ENCODE results near the gene SNX10. TPM values are rescaled to one million over a fixed set of nuclear protein-coding genes. Genes with fewer than 3 reads are reported as not detected.

The SNX10 gene
- polyA plus RNA-seq, 3 donors = 4.6 to 18.2 (median 16.1) TPM

DNA sequence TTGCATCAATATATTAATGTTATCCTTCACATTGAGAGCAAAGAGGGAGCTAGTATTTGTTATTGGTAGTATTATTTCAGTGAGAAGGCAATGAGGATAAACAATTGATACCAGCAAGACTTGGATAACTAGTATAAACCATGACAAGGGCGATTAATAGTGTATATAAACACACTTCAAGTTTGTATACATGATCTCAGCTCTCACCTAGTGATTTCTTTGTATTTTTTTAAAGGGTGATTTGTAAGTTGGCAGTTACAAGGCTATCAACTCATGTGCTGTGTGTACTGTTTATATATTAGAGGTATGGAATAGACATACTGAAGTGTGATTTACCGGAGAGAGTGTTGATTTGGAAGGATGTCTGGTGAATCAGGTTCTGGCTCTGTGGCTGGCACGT lies 88.0 kb downstream of the SNX10 start:
- 51 to 81% (median 75%) methylated on average over 3 of the region's 3 CpGs for WGBS, 3 donors
- H3K27ac ChIP-seq (ENCODE audit: low read depth, low read length) = no peak overlapping the region

DNA sequence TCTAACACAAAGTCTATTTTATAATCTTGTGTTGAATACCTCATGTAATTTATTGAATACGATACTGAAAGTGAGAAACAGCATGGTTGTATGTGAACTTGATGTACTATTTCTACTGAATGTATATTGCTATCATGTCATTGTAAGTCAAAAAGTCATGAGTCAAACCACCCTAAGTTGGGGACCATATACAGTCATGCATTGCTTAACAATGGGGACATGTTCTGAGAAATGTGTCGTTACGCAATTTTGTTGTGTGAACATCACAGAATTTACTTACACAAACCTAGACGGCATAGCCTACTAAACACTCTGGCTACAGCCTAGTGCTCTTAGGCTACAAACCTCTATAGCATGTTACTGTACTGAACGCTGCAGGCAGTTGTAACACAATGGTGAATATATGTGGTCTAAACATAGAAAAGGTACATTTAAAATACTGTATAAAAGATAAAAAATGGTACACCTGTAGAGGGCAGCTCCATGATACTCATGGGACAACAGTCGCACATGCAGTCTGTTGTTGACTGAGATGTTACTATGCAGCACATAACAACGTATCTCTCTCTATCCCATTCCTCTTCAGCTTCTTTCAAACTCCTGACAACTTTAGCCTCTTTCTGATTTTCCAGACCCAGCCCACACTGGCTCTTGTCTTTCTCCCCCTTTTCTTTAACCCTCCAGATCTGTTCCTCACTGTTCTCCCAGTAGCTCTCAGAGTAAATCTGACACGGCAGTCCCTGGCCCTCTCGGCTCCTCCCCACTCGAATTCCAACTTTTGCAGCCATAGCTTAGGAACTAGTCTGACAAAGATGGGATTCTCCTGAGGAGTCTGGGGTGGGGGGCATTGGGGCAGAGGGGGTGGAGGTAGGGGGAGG lies 90.1 kb downstream of the SNX10 start:
- WGBS, 3 donors = 80 to 82% (median 81%) methylated on average over 10 of the region's 10 CpGs
- H3K27ac ChIP-seq (ENCODE audit: low read depth, low read length) = no peak overlapping the region

DNA sequence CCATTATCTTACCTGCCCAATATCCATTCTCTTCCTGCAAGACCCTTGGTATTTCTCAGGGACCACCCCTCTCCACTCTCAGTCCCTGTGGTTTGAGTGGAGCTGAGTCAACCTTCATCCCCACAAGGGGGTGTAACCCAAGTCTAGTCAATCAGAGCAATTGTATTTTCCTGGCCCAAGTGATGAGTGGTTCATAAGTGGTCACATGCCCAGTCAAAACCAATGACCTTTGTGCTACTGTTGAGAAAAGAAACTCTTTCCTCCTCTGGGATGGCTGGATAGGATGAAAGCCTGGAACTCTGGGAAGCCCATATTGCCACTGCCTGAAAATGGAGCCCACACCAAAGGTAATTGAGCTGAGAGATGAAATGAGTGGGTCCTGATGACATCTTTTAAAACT lies 93.6 kb downstream of the SNX10 start:
- no peak overlapping the region for H3K27ac ChIP-seq (ENCODE audit: low read depth, low read length)

DNA sequence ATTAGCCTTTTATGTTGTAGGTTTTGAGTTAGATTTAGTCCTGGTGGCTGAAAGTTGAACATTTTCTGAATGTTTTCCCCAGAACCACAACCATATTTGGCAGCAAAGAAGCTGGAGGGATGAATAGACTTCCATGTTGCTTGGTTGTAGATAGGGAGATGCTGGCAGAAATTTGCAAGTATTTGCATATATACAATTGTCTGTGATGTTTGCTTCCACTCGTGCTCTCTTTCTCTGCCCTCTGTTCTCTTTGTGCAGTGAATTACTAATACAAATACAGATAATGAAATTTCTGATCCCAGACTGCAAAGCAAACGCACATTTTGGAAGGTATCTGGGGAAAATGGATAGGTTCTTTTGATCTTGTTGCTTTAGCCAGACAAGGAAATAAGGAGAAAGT lies 96.1 kb downstream of the SNX10 start:
- no peak overlapping the region for H3K27ac ChIP-seq (ENCODE audit: low read depth, low read length)
- 40 to 73% (median 70%) methylated on average over 2 of the region's 2 CpGs for WGBS, 3 donors

DNA sequence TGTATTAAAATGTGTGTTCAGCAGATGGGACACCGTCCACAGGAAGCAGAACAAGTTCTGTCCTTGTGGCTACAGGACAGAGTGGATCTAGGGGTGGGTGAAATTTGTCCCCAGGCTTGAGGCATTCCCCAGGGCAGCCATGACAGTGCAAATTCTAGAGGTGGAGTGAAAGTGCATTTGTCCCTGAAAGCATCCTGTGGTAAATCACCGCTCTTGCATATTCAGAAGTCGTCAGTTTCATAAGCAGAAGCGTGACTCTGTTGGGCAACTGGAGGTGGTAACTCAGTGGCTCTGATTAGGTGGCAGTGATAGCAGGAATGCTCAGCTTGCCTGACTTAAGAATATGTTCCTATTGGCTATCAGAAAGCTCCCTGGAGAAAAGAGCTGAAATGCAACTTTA lies 96.6 kb downstream of the SNX10 start:
- WGBS, 3 donors = 51 to 71% (median 60%) methylated on average over 4 of the region's 4 CpGs

DNA sequence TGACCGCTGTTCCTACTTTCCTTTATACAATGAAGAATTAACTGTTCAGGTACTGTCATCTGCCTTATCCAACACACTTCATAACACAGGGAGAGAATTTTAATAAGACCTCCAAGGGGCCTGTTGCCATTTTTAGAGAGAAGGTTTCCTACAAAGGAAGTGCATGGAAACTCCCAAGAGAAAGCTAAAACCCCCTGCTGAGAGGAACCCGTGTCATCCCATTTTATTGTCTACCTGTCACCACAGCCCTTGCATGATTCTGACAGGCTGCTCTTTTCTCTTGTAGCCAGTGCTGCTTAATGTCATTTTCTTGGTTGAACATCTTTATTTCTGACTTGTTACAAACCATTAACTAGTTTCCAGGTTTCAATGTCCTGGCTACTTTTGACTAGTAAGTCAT lies 98.4 kb downstream of the SNX10 start:
- WGBS, 3 donors = 69 to 75% (median 72%) methylated on average over 2 of the region's 2 CpGs
- H3K27ac ChIP-seq (ENCODE audit: low read depth, low read length) = no peak overlapping the region

More for the DNA sequence above, 96.6 kb downstream of the SNX10 start:
- H3K27ac ChIP-seq (ENCODE audit: low read depth, low read length) = no peak overlapping the region

DNA sequence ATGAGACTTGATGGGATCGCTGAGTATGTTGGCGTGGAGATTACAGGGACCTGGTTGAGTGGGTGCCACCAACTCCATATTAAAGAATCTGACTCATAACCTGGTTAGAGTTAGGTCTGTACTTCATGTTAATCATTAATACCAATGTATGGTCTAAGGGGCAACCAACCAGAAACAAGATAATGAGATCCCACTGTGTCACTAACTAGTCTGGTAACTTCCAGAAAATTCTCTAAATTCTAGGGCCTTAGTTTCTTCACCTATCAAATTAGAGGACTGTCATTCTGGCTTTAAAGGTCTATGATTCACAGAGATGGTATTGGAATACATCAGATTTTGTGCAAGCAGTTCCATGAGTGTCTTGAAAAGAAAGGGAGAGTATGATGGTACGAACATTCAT lies 102.2 kb downstream of the SNX10 start:
- 95 to 97% (median 97%) methylated on average over 3 of the region's 3 CpGs for WGBS, 3 donors
- H3K27ac ChIP-seq (ENCODE audit: low read depth, low read length) = no peak overlapping the region

DNA sequence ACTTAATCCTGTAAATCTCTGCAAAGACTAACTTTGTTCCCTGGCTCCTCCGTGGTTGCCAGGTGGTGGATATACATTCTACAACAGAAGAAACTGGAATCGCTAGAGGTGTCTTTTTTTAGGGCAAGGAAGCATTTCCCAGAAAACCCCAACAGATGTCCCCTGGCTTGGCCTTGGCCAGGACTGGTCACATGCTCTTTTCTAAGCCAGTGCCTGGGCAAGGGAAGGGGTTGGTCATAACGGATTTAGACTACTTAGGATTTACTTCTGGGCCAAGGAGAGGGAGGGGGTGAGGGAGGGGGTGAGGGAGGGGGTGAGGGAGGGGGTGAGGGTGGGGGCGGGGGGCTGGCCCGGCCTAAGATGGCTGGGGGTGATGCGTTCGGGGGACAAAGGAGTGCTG lies 105.7 kb downstream of the SNX10 start:
- 40 to 62% (median 55%) methylated on average over 7 of the region's 7 CpGs for WGBS, 3 donors
- no peak overlapping the region for H3K27ac ChIP-seq (ENCODE audit: low read depth, low read length)

DNA sequence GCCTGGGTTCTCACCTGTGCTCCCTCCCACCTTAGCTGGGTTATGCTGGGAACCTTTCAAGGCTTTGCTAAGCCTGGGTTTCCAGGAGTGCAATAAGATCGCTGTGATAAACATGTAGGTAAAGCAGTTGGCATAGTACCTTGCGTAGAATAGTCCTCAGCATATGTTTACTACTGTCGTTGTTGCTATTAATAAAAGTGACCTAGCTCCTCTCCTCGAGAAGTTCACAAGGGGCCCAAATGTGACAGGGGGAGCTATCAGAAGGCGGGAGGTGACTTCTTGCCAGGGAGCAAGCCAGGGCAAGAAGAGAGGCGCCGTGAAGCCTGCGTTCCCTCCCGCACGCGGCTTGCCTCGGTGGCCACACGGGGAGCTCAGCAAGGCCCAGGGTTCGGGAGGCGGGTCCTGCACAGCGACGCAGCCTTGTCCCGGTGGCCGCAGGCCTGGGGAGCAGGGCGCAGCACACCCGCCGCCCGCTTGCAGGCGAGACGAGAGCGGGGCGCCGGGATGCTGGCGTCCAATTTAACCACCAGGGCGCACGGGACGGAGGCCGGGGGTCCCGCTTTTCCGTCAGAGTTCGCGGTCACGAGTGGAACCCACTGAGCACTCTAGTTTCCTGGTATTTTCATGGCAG lies 106.2 kb downstream of the SNX10 start:
- no peak overlapping the region for H3K27ac ChIP-seq (ENCODE audit: low read depth, low read length)
- WGBS, 3 donors = 4% methylated on average over 38 of the region's 38 CpGs

DNA sequence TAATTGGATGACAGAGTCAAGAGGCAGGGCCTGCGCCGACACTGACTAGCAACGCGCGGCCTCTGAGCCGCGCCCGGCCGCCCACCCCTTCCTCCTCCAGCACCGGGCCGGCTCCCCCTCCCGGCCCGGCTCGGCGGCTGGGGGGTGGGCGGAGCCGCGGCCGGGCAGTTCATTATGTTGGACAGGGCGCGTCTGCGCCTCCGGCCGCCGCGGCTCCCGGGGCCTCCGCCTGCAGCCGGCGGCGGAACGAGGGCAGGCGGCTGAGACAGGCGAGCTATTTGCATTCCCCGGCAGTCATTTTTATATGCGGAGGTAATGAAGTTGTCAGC lies 106.7 kb downstream of the SNX10 start:
- WGBS, 3 donors = 0 to 1% (median 0%) methylated on average over 31 to 36 of the region's 36 CpGs

DNA sequence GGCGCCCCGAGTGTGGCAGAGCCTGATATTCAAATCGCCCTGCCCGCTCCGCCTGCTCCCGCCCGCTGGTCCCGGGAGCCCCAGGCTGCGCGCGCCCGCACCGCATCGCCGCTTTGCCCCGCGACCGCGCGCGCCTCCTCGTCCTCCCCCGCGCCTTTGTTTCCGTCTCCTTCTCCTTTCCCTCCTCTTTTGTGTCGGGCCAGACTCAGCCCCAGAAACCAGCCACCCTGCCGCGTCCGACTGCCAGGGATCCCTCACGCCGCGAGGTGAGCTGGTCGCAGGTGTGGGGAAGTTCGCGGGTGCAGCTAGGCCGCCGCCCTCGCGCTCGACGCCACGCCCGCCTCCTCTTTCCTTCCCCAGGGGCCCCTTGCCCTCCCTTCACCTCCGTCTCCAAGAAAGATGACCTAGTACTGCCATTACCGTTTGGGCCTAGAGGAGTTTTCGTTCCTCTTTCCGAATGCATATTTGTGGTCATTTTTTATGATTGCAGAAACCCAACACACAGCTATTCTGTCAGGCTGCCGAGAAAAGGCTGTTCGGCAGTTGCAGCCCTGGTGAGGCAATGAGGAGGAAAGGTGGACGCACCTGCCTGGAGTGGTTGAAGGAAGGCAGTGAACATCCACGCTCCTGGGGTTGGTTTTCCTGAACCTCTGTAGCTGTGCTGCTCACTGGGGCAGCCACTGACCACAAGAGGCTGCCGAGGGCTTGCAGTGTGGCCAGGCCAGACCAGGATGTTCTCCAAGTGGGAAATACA lies 107.3 kb downstream of the SNX10 start:
- 1 to 2% (median 1%) methylated on average over 47 to 52 of the region's 52 CpGs for WGBS, 3 donors
- no peak overlapping the region for H3K27ac ChIP-seq (ENCODE audit: low read depth, low read length)

More for the DNA sequence above, 106.7 kb downstream of the SNX10 start:
- no peak overlapping the region for H3K27ac ChIP-seq (ENCODE audit: low read depth, low read length)

DNA sequence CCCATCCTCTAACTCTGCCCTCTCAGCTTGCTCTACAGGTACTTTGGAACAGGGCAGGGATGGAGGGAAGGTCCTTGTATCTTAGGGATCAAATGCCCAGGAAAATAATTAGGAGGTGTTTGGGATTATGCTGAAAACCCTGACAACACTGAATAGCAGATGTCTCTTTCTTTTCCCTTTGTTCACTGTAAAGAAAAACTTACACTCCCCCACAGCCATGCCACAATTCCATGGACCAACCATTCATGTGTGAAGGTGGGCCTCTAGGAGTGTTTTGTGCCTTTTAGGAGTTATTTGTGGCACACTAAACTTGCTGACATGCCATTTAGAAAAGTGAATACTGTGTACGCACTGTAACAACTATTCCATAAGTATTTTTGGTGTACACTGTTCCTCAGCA lies 108.1 kb downstream of the SNX10 start:
- no peak overlapping the region for H3K27ac ChIP-seq (ENCODE audit: low read depth, low read length)
- 89 to 98% (median 96%) methylated on average over 1 of the region's 1 CpG for WGBS, 3 donors

DNA sequence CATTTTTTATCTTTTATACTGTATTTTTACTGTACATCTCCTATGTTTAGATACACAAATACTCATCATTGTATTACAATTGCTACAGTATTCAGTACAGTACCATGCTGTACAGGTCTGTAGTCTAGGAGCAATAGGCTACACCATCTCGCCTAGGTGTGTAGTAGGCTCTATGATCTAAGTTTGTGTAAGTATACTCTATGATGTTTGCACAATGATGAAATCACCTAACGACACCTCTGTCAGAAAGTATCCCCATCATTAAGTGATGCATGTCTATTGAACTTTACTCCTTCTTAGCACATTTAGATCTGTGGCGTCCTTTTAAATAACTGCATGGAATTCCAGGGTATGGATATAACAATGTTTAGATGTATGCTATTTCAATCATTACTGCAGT lies 112.0 kb downstream of the SNX10 start:
- WGBS, 3 donors = 86 to 98% (median 93%) methylated on average over 3 of the region's 3 CpGs

DNA sequence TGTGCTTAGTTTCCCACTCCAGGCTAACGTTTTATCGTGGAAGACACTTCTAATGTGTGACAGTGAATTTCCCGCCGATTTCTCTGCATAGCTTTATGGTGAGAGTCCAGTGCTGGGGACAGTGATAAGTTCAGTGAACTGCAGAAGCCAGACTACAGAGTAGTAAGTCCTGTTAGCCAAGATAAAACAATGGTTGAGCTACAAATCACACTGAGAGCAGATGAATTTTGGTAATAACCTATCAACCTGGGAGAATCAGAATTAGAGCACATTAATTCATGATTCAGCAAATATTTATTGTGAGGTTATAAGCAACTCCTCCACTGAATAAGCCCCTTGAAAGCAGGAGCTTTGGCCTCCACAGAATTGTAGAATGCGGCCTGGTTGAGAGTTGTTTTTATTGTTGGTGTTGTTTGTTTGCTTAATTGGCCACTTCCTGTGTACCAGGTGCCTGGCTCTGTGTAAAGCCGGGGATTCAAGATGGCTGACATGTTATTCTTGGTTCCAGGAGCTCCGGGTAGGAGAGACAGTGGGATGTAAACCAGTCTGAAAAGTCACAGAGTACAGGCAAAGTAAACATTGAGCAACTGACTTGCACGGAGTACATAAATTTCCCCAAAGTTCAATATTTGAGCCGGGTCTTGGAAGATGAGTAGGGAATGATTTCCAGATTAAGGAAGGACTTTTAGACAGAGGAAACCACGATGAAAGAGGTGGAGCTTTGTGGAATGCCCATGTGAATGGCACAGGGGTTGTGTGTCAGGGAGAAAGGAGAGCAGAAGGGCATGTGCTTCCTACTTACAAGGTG lies 112.7 kb downstream of the SNX10 start:
- 80 to 91% (median 89%) methylated on average over 10 of the region's 10 CpGs for WGBS, 3 donors
- H3K27ac ChIP-seq (ENCODE audit: low read depth, low read length) = no peak overlapping the region

More for the DNA sequence above, 112.0 kb downstream of the SNX10 start:
- H3K27ac ChIP-seq (ENCODE audit: low read depth, low read length) = no peak overlapping the region

DNA sequence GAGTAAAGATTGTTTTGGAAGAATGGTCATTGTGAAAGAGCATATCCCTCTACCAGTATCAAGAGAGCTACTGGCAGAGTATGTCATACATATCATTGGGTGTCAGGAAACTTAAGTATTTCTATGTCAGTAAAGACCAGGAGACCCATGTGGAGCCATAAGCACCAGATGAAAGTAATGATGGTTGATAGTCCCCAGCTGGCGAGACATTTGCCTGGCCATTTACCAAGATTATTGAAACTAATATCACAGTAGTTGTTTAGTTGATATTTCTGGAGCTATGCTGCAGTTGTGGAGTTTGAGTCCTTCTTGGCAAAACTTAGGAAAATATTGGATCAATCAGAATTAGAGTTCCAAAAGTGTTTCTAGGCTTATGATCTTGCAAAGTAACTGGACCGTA lies 114.8 kb downstream of the SNX10 start:
- 72 to 96% (median 95%) methylated on average over 2 of the region's 2 CpGs for WGBS, 3 donors
- no peak overlapping the region for H3K27ac ChIP-seq (ENCODE audit: low read depth, low read length)

DNA sequence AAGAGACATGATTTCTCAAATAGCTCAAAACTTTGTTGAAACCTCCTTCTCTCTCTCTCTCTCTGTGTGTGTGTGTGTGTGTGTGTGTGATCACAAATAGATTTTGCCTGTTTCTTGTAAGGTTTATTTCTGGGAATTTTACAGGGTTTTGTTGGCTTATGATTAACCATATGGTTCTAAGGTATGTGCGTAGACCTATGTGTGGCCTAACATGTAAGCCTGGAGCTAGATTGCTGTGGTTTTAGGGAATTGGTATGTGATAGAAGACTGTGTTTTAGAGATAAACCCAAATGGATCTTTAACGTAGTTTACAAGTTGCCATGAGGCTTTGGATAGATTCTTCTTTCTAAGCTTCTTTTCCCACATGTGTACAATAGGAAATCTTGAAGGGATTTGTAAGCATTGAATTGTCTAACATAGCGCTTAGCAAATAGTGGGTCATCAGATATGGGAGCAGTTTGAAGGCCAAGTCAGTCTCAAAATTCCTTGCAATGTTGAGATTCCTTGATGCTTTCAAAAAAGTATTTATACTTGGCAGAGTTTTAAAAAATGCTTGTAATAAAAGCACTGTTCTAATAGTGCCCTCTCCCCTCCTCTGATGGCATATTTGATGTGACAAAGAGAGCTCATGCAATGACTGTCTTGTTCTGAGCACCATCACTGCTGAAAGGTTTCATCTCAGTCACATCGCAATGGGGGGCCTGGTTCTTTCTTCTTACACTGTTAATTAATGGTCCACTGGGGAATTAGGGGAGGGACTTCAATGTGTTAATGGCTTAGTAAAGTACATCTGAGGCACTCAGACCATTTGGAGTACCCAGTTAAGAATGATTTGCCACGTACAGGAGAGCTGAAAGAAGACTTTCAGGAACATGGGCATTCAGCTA lies 118.2 kb downstream of the SNX10 start:
- no peak overlapping the region for H3K27ac ChIP-seq (ENCODE audit: low read depth, low read length)
- WGBS, 3 donors = 87 to 91% (median 89%) methylated on average over 5 of the region's 5 CpGs

DNA sequence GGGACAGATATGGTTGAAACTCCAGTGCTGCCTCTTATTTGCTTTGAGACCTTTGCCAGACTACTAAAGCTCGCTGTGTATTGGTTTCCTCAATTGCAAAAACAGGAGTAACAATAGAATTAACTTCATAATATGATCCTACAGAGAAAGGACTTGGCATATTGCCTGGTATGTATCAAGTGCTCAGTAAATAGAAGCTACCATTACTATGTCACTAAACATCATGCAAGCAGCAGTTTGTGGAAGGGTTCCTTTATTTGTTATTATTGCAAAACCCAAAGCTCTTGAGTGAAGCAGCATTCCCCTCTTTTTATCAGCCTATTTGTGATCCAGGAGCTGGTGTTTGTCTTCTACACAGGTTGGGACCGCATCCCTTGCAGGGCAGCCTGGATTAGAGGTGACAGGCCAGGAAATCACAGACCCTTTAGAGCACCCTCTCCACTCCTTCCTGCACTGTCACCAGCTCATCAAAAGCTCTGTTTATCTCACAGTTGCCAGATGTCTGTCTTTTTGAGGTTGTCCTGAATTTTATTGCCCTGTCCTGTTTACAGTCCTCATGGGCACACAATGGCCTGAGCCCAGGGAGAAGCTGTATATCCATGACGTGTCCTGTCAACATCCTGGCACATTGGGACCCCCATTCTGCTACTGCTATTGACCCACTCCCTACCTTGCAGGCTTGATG lies 121.5 kb downstream of the SNX10 start:
- 60 to 85% (median 81%) methylated on average over 3 of the region's 3 CpGs for WGBS, 3 donors
- H3K27ac ChIP-seq (ENCODE audit: low read depth, low read length) = no peak overlapping the region
